Ovary (tissue), 9 donors: ENCODE results near the gene FGGY. TPM values are rescaled to one million over a fixed set of nuclear protein-coding genes. Genes with fewer than 3 reads are reported as not detected.
A peak's percentile ranks its signal among the peaks of the same experiment; 100 is the strongest.

ENCODE experiments used
- DNase-seq, 5 donors: peaks; one replicate each; pipeline ENCODE4 v3.0.0-alpha.2; 2019 to 2020
- H3K27ac ChIP-seq, 2 donors: fragments of 200-600 bp; one replicate each; pipeline versions ENCODE4 v1.5.1 to v1.8.0; 2019 to 2022
- H3K27me3 ChIP-seq: fragments of 200-600 bp; one replicate; pipeline ENCODE4 v1.8.0; 2022
- H3K36me3 ChIP-seq: fragments of 200-600 bp; sonication (generic); one replicate; pipeline ENCODE4 v1.5.1; 2019
- H3K4me1 ChIP-seq: one replicate; pipeline ENCODE4 v1.8.1; 2013; ENCODE audit warnings: mild to moderate bottlenecking, moderate library complexity; ENCODE audit not compliant: insufficient read depth
- H3K4me3 ChIP-seq: fragments of 200-600 bp; sonication (generic); one replicate; pipeline ENCODE4 v1.5.1; 2017
- H3K9me3 ChIP-seq, 2 donors: fragments of 200-600 bp in 1 of 2; sonication (generic) in 1 of 2; one replicate each; pipeline versions ENCODE4 v1.5.1 to v1.8.1; 2013 to 2019; ENCODE audit warnings: mild to moderate bottlenecking in 1 of 2, moderate library complexity in 1 of 2
- EP300 ChIP-seq: sonication (generic); formaldehyde crosslinking; IDR thresholded peaks from one replicate; pipeline ENCODE4 v1.6.1; 2017; ENCODE audit warnings: antibody characterized with exemption
- POLR2A ChIP-seq: fragments of 450-650 bp; IDR thresholded peaks from one replicate; pipeline ENCODE4 v1.6.1; 2017; ENCODE audit warnings: antibody characterized with exemption, mild to moderate bottlenecking, moderate library complexity
- WGBS, 3 donors: extraction: QIAGEN DNeasy Blood & Tissue Kit in 1 of 3; methylation state at CpG; one replicate each; pipeline versions ENCODE4 v1.1.5 to v1.1.7; 2013 to 2017; 5-methylcytosine and 5-hydroxymethylcytosine counted together
- intact Hi-C, 4 donors: fragments of 100-400 bp; cut with DNase I; formaldehyde crosslinking; loops; one replicate each; pipeline versions ENCODE4 v1.11.0 to v1.15.1; 2022 to 2023
- polyA plus RNA-seq, 2 donors: library from polyadenylated mRNA; stranded (reverse); fragments of 200-250 nt in 1 of 2; fragments of 350-450 nt in 1 of 2; fragmentation: Illumina TruSeq in 1 of 2; extraction: RNeasy Lipid Tissue Mini Kit (QIAGEN cat#74804) in 1 of 2; gene quantifications; one replicate each; pipeline ENCODE4 v1.2.3, GENCODE V29; 2013 to 2014
- total RNA-seq, 7 donors: library from RNA; depleted of rRNA in 2 of 7; stranded (reverse); fragments of >200 nt in 2 of 7; fragmentation: NEBNext Ultra II Directional in 3 of 7; extraction: Animal tissue kit (Norgen Biotek cat#: 25700) in 3 of 7; gene quantifications; one replicate each; pipeline versions ENCODE4 v1.1.0 to v1.2.4, GENCODE V29; 2016 to 2023
- TF ChIP-seq, protein P1 (sequence below), 3 donors: fragments of 450-650 bp in 2 of 3; fragments of 200-600 bp in 1 of 3; IDR thresholded peaks; one replicate each; pipeline versions ENCODE4 v1.5.1 to v1.8.0; 2016 to 2022; ENCODE audit warnings: antibody characterized with exemption in 3 of 3, mild to moderate bottlenecking in 1 of 3
- donor health status: DM: no; HTN: no; CAD: no; lungs with moderate emphysema.
- donor health status: DM: no; HTN: no; CAD: no.
- donor health status: Bipolar disorder and iron deficiency.
- donor health status: DM: yes; HTN: yes; CAD: no.
- donor health status: DM: no; HTN: no; CAD: no.
- donor health status: DM: yes; HTN: yes; CAD: no.

Gene FGGY
- total and polyA plus RNA-seq, 9 donors, result 7.9 to 62.0 (median 44.7) TPM

DNA sequence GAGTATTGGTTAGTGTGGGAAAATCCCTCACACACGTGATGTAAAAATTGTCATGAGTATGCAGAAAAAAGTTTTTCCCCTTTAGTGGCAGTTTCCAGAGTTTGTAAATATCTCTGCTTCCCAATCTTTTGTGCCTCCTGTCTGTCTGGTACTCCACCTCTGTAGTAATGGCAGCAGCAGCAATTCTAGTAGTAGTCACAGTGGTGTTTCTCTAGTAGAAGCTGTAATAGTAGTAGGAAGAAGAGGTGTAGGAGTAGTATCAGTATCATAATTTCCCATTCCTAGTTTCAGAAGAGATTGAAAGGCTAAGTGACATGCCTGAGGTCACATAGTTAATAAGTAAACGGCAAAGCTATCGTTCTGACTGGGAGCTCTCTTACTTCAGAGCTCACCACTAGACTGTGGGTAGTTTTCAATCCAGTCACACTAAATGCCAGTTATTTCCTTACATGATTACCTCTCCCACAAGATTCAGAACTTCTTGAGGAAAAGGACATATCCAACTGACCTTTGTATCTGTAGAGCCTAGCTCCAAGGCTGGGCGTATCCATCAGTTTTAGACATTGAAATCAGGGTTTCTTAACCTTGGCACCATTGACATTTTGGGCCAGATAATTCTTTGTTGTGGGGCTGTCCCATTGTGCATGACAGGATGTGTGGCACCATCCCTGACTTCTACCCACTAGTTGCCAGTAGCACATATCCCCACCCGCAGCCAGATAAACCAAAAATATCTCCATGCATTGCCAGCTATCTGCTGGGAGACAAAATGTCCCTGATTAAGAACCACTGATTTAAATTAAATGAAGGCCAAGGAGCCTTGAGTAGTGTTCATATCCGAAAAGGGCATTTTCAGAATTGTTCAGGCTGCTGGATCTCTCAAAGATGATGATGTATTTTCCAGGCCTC lies 135.9 kb downstream of the FGGY start:
- WGBS, 3 donors, result 92 to 96% (median 92%) methylated on average over 6 of the region's 6 CpGs
- H3K4me1 ChIP-seq, result peaks cover 9% of the 10 kb centered on the region
- H3K36me3 ChIP-seq, result no peaks in the 10 kb centered on the region
- no peak overlapping the region for H3K27ac ChIP-seq
- TF ChIP-seq POLR2A, result no peak
- TF ChIP-seq, protein P1, sequence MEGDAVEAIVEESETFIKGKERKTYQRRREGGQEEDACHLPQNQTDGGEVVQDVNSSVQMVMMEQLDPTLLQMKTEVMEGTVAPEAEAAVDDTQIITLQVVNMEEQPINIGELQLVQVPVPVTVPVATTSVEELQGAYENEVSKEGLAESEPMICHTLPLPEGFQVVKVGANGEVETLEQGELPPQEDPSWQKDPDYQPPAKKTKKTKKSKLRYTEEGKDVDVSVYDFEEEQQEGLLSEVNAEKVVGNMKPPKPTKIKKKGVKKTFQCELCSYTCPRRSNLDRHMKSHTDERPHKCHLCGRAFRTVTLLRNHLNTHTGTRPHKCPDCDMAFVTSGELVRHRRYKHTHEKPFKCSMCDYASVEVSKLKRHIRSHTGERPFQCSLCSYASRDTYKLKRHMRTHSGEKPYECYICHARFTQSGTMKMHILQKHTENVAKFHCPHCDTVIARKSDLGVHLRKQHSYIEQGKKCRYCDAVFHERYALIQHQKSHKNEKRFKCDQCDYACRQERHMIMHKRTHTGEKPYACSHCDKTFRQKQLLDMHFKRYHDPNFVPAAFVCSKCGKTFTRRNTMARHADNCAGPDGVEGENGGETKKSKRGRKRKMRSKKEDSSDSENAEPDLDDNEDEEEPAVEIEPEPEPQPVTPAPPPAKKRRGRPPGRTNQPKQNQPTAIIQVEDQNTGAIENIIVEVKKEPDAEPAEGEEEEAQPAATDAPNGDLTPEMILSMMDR (IDR thresholded peaks at IDR 0.05), result no peak
- TF ChIP-seq EP300, result no peak
- intact Hi-C loops, result no loop called here
- DNase-seq, result no peak
- no peaks in the 10 kb centered on the region for H3K9me3 ChIP-seq
- H3K27me3 ChIP-seq, result no peaks in the 10 kb centered on the region
- H3K4me3 ChIP-seq, result no peak overlapping the region

DNA sequence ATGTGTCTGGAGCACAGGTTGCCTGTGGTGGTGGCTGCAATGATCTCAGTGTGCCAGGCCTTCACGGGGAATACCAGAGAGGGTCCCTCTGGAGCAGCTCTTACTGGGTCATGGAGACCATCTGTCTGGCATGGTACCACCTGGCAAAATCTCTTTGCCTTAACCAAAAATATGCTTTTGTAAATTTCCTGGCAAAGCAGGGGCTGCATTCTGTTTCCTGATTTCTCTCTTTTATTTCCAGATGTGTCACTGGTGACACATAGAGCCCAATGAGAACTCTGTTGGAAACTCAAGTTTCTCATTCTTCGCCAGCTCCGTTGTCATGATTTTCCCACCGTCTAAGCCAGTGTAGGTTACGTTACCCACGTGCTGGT lies 136.5 kb downstream of the FGGY start:
- TF ChIP-seq POLR2A (no peak), EP300 (no peak)
- TF ChIP-seq, protein P1 (IDR thresholded peaks at IDR 0.05), result no peak
- H3K27ac ChIP-seq, result no peak overlapping the region
- no peaks in the 10 kb centered on the region for H3K27me3 ChIP-seq
- DNase-seq, result no peak
- peaks cover 12% of the 10 kb centered on the region for H3K4me1 ChIP-seq
- no peak overlapping the region for H3K4me3 ChIP-seq
- no peaks in the 10 kb centered on the region for H3K36me3 ChIP-seq
- no peaks in the 10 kb centered on the region for H3K9me3 ChIP-seq
- WGBS, 3 donors, result 79 to 85% (median 82%) methylated on average over 6 of the region's 6 CpGs
- intact Hi-C loops, result no loop called here

DNA sequence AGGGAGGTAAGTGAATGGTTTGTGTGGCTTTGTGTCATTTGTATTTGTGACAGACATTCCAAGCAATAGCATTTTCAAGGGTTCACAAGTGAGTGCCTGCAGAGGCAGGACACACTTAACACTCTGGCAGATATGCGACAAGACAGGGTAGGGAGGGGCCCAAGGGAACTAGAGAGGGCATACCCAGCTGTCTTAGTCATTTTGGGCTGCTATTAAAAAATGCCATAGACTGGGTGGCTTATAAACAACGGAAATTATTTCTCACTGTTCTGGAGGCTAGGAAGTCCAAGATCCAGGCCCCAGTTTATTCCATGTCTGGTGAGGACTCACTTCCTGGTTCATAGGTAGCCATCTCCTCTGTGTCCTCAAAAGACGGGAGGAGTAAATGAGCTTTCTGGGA lies 137.4 kb downstream of the FGGY start:
- no peaks in the 10 kb centered on the region for H3K9me3 ChIP-seq
- no peaks in the 10 kb centered on the region for H3K27me3 ChIP-seq
- DNase-seq, result no peak
- no peak overlapping the region for H3K4me3 ChIP-seq
- H3K4me1 ChIP-seq, result peaks cover 12% of the 10 kb centered on the region
- H3K36me3 ChIP-seq, result no peaks in the 10 kb centered on the region
- H3K27ac ChIP-seq, result no peak overlapping the region
- intact Hi-C loops, result no loop called here
- TF ChIP-seq, protein P1 (IDR thresholded peaks at IDR 0.05), result no peak
- TF ChIP-seq POLR2A, result no peak
- no peak for TF ChIP-seq EP300
- 85 to 91% (median 85%) methylated on average over 3 of the region's 3 CpGs for WGBS, 3 donors

DNA sequence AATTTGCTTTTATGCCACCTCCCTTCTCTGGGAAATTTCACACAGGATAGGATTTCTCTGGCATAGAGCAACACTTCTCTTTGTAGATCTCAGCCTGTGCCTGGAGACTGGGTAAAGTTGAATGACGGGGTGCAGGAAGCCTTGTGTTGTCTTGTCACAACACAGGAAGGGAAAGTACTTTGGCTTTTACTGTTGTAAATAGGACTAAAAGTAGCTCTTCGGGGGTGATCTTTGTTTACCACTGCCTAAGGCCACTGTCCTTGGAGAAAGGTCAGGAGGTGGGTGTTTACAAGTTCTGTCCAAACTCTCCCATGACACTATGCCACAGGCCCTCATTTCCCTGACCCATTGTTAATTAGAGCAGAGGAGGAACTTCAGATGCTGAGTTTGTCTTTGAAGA lies 139.7 kb downstream of the FGGY start:
- H3K27ac ChIP-seq, result peak overlapping the region in 1 of 2 donors; percentile 42
- DNase-seq, result no peak
- peaks cover 12% of the 10 kb centered on the region for H3K4me1 ChIP-seq
- intact Hi-C loops, result no loop called here
- no peaks in the 10 kb centered on the region for H3K27me3 ChIP-seq
- 24 to 39% (median 32%) methylated on average over 2 of the region's 2 CpGs for WGBS, 3 donors
- no peak overlapping the region for H3K4me3 ChIP-seq
- no peaks in the 10 kb centered on the region for H3K36me3 ChIP-seq
- TF ChIP-seq, protein P1 (IDR thresholded peaks at IDR 0.05), result no peak
- TF ChIP-seq POLR2A (no peak), EP300 (no peak)
- no peaks in the 10 kb centered on the region for H3K9me3 ChIP-seq
